ENCODE measurements around the gene XPNPEP1.

Gene XPNPEP1

GRCh38 chr10:109851616-109852474 is 71.5 kb downstream of the XPNPEP1 start:
- Histone ChIP-seq H3K27me3 (replicated peaks; ENCODE audit: control insufficient read depth, insufficient read depth, low read length) (no peaks in the 10 kb centered on the region; the same call in 1 of the 2 replicates), H3K36me3 (ENCODE audit: control insufficient read depth, insufficient read depth, low read length) (no peaks in the 10 kb centered on the region), H3K4me3 (replicated peaks; ENCODE audit: low read depth, low read length) (no peak overlapping the region)
- no peak for TF ChIP-seq CTCF (IDR thresholded peaks at IDR 0.05; ENCODE audit: insufficient read depth, low read length, poor library complexity, severe bottlenecking)
- DNase-seq (ENCODE audit: extremely low read depth, insufficient read length): no peak

DNA sequence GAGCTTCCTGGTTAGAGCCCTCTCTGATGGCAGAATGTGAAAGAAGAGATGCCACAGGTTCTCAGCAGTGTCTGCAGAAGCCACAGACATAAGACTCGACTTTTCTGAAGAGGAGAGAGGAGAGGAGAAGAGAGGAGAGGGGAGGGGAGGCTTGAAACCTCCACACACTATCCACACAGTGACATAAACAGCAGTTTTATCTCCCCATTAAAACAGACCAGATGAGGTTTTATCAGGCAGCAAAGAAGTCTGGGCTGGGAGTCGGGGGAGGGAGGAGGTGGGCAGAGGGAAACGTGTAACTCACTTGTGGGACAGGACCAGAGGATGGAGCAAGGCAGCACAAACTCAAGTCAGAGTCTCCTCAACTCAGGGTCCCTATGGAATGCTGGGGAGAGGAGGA is 76.5 kb downstream of the XPNPEP1 start:
- TF ChIP-seq CTCF (IDR thresholded peaks at IDR 0.05; ENCODE audit: insufficient read depth, low read length, poor library complexity, severe bottlenecking): no peak
- Histone ChIP-seq H3K36me3 (ENCODE audit: control insufficient read depth, insufficient read depth, low read length) (no peaks in the 10 kb centered on the region), H3K27me3 (replicated peaks; ENCODE audit: control insufficient read depth, insufficient read depth, low read length) (no peaks in the 10 kb centered on the region; the same call in none of the 2 replicates), H3K4me3 (replicated peaks; ENCODE audit: low read depth, low read length) (no peak overlapping the region)
- no peak for DNase-seq (ENCODE audit: extremely low read depth, insufficient read length)

DNA sequence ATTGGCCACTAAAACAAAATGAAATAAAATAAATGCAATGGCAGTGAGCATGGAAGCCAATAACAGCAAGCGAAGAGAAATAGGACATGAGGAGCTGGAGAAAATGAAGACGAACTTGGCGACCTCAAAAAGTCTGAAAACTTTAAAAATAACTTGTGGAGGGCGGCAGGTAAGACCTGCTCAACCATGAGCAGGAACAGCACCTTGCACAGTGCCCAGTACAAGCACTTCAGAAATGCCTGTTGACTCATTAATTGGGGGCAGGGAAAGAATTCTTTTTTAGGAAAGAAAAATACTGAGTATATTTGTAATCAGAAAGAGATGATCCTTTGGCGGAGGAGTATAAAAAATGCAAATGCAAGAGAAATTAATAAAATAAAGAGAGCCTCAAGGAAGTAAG is 78.0 kb downstream of the XPNPEP1 start:
- DNase-seq (ENCODE audit: extremely low read depth, insufficient read length): no peak
- H3K27me3 ChIP-seq (replicated peaks; ENCODE audit: control insufficient read depth, insufficient read depth, low read length): no peaks in the 10 kb centered on the region; the same call in none of the 2 replicates
- no peak for TF ChIP-seq CTCF (IDR thresholded peaks at IDR 0.05; ENCODE audit: insufficient read depth, low read length, poor library complexity, severe bottlenecking)
- no peaks in the 10 kb centered on the region for H3K36me3 ChIP-seq (ENCODE audit: control insufficient read depth, insufficient read depth, low read length)
- H3K4me3 ChIP-seq (replicated peaks; ENCODE audit: low read depth, low read length): no peak overlapping the region

GRCh38 chr10:109838592-109839244 is 84.6 kb downstream of the XPNPEP1 start:
- H3K36me3 ChIP-seq (ENCODE audit: control insufficient read depth, insufficient read depth, low read length): no peaks in the 10 kb centered on the region
- no peak overlapping the region for H3K4me3 ChIP-seq (replicated peaks; ENCODE audit: low read depth, low read length)
- no peaks in the 10 kb centered on the region; the same call in 1 of the 2 replicates for H3K27me3 ChIP-seq (replicated peaks; ENCODE audit: control insufficient read depth, insufficient read depth, low read length)
- no peak for DNase-seq (ENCODE audit: extremely low read depth, insufficient read length)
- TF ChIP-seq CTCF (IDR thresholded peaks at IDR 0.05; ENCODE audit: insufficient read depth, low read length, poor library complexity, severe bottlenecking): no peak

DNA sequence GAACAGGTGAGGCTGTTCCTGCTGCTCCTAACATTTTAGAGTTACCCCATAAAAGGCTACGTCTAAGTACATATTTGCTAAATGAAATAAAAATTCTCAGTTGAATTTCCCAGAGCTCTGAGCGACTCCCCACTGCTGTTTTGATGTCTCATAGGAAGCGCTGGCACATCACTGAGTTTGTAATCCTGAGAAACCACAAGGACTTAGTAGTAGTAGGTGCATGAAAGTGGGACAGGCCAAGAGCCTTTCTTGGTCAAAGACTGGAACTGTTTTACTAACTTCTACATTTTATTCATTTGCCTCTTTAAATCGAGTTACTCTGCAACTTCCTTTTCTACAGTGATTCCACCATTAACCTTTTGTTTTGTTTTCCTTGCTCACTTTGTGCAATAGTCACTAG is 85.9 kb downstream of the XPNPEP1 start:
- Histone ChIP-seq H3K36me3 (ENCODE audit: control insufficient read depth, insufficient read depth, low read length) (no peaks in the 10 kb centered on the region), H3K4me3 (replicated peaks; ENCODE audit: low read depth, low read length) (no peak overlapping the region), H3K27me3 (replicated peaks; ENCODE audit: control insufficient read depth, insufficient read depth, low read length) (no peaks in the 10 kb centered on the region; the same call in 1 of the 2 replicates)
- TF ChIP-seq CTCF (IDR thresholded peaks at IDR 0.05; ENCODE audit: insufficient read depth, low read length, poor library complexity, severe bottlenecking): no peak
- no peak for DNase-seq (ENCODE audit: extremely low read depth, insufficient read length)
